ENCODE measurements around the gene BMPR1A. TPM values are rescaled to one million over a fixed set of nuclear protein-coding genes. Genes with fewer than 3 reads are reported as not detected.

The BMPR1A gene
- total RNA-seq, 6 donors from 2014 or later = 12.9 to 37.4 (median 30.6) TPM

GRCh38 chr10:86712317-86712707 is 44.1 kb upstream of the BMPR1A start:
- no peaks in the 10 kb centered on the region for H3K9me3 ChIP-seq
- 39 to 56% methylated on average over 9 of the region's 9 CpGs for WGBS, 2 donors
- DNase-seq = no peak
- H3K36me3 ChIP-seq = no peaks in the 10 kb centered on the region
- H3K4me1 ChIP-seq = peaks cover 11 to 24% (median 13%) of the 10 kb centered on the region in 4 donors
- H3K4me3 ChIP-seq = peak overlapping the region in 3 of 4 donors; percentile 77 to 85 (median 83)
- no peaks in the 10 kb centered on the region for H3K27me3 ChIP-seq
- peak overlapping the region; percentile 88 to 94 (median 91) for H3K27ac ChIP-seq
- ATAC-seq (ENCODE audit: low FRiP score in 2 of 2) = no peak
- TF ChIP-seq POLR2A (IDR thresholded peaks at IDR 0.05) = no peak
- TF ChIP-seq, protein P1, sequence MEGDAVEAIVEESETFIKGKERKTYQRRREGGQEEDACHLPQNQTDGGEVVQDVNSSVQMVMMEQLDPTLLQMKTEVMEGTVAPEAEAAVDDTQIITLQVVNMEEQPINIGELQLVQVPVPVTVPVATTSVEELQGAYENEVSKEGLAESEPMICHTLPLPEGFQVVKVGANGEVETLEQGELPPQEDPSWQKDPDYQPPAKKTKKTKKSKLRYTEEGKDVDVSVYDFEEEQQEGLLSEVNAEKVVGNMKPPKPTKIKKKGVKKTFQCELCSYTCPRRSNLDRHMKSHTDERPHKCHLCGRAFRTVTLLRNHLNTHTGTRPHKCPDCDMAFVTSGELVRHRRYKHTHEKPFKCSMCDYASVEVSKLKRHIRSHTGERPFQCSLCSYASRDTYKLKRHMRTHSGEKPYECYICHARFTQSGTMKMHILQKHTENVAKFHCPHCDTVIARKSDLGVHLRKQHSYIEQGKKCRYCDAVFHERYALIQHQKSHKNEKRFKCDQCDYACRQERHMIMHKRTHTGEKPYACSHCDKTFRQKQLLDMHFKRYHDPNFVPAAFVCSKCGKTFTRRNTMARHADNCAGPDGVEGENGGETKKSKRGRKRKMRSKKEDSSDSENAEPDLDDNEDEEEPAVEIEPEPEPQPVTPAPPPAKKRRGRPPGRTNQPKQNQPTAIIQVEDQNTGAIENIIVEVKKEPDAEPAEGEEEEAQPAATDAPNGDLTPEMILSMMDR (IDR thresholded peaks at IDR 0.05) = no peak
- no peak for TF ChIP-seq POLR2AphosphoS5 (IDR thresholded peaks at IDR 0.05)
- no peak for TF ChIP-seq EP300 (IDR thresholded peaks at IDR 0.05)

- H3K4me3 ChIP-seq = no peak overlapping the region
- TF ChIP-seq, protein P1 (IDR thresholded peaks at IDR 0.05) = no peak
- TF ChIP-seq POLR2A (IDR thresholded peaks at IDR 0.05) (no peak), POLR2AphosphoS5 (IDR thresholded peaks at IDR 0.05) (no peak), EP300 (IDR thresholded peaks at IDR 0.05) (no peak)
- H3K27ac ChIP-seq = no peak overlapping the region
- H3K36me3 ChIP-seq = no peaks in the 10 kb centered on the region
- ATAC-seq (ENCODE audit: low FRiP score in 2 of 2) (no peak), DNase-seq (no peak)
- H3K9me3 ChIP-seq = no peaks in the 10 kb centered on the region
- peaks cover 11 to 24% (median 13%) of the 10 kb centered on the region in 4 donors for H3K4me1 ChIP-seq
- H3K27me3 ChIP-seq = no peaks in the 10 kb centered on the region
- WGBS, 2 donors = 75 to 78% methylated on average over 2 to 6 of the region's 6 CpGs
Observed at GRCh38 chr10:86715156-86715795, 41.1 kb upstream of the BMPR1A start.

DNA sequence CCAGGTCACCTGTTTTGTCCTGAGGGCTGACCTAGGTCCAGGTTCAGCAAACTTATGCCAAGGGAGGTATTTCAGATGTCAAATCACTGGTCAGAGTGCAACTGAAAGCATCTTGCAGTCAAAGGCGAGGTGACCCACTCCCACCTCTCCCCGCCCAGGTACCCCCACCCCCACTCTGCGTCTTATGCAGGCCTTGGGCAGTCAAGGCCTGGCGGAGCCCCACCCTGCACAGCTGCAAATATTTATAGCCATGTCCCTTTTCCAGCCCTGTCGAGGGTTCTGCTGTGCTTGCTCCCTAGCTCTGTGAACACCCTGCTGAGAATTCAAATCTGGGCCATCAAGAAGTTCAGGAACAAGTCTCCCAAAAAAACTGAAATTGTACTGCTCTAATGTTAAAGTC is 40.6 kb upstream of the BMPR1A start:
- H3K27me3 ChIP-seq = no peaks in the 10 kb centered on the region
- WGBS, 2 donors = 76 to 89% methylated on average over 5 of the region's 5 CpGs
- TF ChIP-seq, protein P1 (IDR thresholded peaks at IDR 0.05) = no peak
- TF ChIP-seq POLR2A (IDR thresholded peaks at IDR 0.05) (no peak), EP300 (IDR thresholded peaks at IDR 0.05) (no peak), POLR2AphosphoS5 (IDR thresholded peaks at IDR 0.05) (no peak)
- H3K4me3 ChIP-seq = no peak overlapping the region
- H3K9me3 ChIP-seq = no peaks in the 10 kb centered on the region
- peaks cover 7 to 18% (median 9%) of the 10 kb centered on the region in 4 donors for H3K4me1 ChIP-seq
- DNase-seq (no peak), ATAC-seq (ENCODE audit: low FRiP score in 2 of 2) (no peak)
- H3K36me3 ChIP-seq = no peaks in the 10 kb centered on the region
- no peak overlapping the region for H3K27ac ChIP-seq

DNA sequence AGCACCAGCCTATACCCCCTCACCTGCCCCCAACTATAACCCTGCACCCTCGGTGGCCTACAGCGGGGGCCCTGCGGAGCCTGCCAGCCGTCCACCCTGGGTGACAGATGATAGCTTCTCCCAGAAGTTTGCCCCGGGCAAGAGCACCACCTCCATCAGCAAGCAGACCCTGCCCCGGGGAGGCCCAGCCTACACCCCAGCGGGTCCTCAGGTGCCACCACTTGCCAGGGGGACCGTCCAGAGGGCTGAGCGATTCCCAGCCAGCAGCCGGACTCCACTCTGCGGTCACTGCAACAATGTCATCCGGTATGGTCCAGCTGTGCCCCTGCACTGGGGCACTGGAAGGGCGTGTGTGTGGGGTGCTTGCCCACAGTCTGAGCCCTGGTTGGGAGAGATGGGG is 40.0 kb upstream of the BMPR1A start:
- Histone ChIP-seq H3K4me3 (no peak overlapping the region), H3K4me1 (peaks cover 6 to 12% (median 7%) of the 10 kb centered on the region in 4 donors), H3K27ac (no peak overlapping the region), H3K36me3 (no peaks in the 10 kb centered on the region), H3K9me3 (no peaks in the 10 kb centered on the region), H3K27me3 (no peaks in the 10 kb centered on the region)
- no peak for DNase-seq
- 93 to 96% methylated on average over 5 to 13 of the region's 13 CpGs for WGBS, 2 donors
- peak in 1 of 2 donors; percentile 31 for ATAC-seq (ENCODE audit: low FRiP score in 2 of 2)
- TF ChIP-seq POLR2A (IDR thresholded peaks at IDR 0.05) (no peak), EP300 (IDR thresholded peaks at IDR 0.05) (no peak), POLR2AphosphoS5 (IDR thresholded peaks at IDR 0.05) (no peak)
- TF ChIP-seq, protein P1 (IDR thresholded peaks at IDR 0.05) = no peak

DNA sequence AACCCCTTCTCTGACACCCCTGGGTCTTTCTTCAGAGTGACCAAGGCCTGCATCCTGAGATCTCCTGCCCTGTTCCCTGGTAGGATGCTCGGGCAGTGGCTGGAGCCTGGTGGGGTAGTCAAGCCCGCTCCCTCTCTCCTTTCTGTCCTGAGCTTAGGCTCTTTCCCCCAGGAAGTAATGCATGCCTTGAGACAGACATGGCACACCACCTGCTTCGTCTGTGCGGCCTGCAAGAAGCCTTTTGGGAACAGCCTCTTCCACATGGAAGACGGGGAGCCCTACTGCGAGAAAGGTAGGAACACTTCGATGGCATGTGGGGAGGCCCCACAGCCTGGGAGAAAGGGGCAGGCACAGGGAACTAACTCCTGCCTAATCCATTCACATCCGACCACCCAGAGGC is 37.9 kb upstream of the BMPR1A start:
- no peak for DNase-seq
- H3K27ac ChIP-seq = no peak overlapping the region
- H3K9me3 ChIP-seq = no peaks in the 10 kb centered on the region
- no peak for TF ChIP-seq EP300 (IDR thresholded peaks at IDR 0.05)
- TF ChIP-seq, protein P1 (IDR thresholded peaks at IDR 0.05) = no peak
- no peak for TF ChIP-seq POLR2AphosphoS5 (IDR thresholded peaks at IDR 0.05)
- TF ChIP-seq POLR2A (IDR thresholded peaks at IDR 0.05) = no peak
- H3K36me3 ChIP-seq = no peaks in the 10 kb centered on the region
- H3K27me3 ChIP-seq = no peaks in the 10 kb centered on the region
- H3K4me1 ChIP-seq = no peaks in the 10 kb centered on the region
- H3K4me3 ChIP-seq = no peak overlapping the region
- ATAC-seq (ENCODE audit: low FRiP score in 2 of 2) = no peak
- WGBS, 2 donors = 87 to 91% methylated on average over 7 to 8 of the region's 8 CpGs
